Bone marrow (tissue), 2 donors: ENCODE data around the gene NAIF1.
"Not testable (repeated sequence)": the region's sequence is repeated elsewhere in the genome, so short reads cannot be mapped to it uniquely, and the experiment has no call there.

Experiments
- DNase-seq, 2 donors: peaks; one replicate each; lab custom pipeline; 2025; lab: John Stamatoyannopoulos, UW

The NAIF1 gene

GRCh38 chr9:128085943-128086342 is 18.8 kb upstream of the NAIF1 start:
- DNase-seq, result no peak

GRCh38 chr9:128084746-128085145 is 17.6 kb upstream of the NAIF1 start:
- DNase-seq, result no peak

DNA sequence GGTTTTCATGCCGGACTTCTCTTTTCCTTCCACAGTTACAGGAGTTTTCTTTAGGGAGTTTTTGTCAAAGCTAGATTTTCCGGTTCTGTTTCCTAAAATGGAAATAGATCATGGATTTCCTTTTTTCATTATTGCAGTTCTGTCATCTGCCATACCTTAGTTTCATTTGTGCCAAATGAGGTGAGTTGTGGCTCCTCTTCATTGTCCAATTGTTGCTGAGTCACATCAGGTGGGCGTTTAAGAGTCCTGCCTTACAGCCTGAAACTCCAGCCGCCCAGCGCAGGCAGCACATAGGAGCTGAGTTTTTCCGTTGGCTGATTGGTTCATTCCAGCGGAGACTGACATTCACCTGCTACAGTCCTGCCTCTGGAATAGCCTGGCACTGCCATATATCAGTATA is 15.0 kb upstream of the NAIF1 start:
- no peak for DNase-seq

DNA sequence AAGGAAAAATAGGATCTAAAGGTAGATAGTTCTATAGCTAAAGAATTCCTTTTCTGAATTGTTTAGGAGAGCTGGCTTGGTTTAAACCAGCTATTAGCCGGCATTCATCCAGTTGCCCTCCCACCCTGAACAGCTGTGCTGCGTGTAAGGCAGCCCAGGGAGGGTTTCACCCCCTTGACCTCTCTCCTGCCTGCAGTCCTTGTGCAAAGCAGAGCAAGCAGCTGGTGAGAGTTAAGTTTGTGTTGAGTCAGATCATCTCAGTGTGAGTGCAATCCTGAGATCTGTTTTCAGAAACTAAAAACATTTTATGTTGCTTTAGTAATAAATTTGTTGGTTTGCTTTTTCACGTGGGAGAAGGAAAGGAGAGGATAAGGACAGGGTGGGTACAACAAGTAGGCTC is 13.9 kb upstream of the NAIF1 start:
- DNase-seq, result no peak

GRCh38 chr9:128080206-128080605 is 13.1 kb upstream of the NAIF1 start:
- DNase-seq, result no peak

GRCh38 chr9:128078504-128079434 is 11.6 kb upstream of the NAIF1 start:
- DNase-seq, result no peak

DNA sequence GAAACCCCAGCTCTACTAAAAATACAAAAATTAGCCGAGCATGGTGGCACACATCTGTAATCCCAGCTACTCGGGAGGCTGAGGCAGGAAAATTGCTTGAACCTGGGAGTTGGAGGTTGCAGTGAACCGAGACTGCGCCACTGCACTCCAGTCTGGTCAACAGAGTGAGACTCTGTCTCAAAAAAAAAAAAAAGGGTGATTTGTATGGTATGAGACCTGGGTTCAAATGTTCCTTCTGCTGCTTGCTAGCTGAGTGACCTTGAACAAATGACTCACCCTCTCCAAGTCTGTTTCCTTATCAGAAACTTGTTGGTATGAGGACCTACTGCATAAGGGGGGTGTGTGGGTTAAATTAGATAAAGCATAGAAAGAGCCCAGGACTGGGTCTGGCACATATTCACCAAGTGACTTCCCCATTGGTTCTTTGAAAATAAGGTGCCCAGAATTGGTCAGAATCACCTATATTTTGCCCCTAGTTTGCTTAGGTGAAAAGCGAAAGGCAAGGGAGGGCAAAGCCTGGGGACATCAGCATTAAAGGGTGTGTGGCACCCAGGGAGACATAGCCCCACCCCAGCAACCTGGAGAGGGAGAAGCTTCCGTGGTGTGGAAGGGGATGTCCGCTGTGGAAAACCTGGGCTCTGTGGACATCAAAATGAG is 10.9 kb upstream of the NAIF1 start:
- DNase-seq, result no peak

GRCh38 chr9:128073253-128073886 is 6.2 kb upstream of the NAIF1 start:
- DNase-seq, result no peak

DNA sequence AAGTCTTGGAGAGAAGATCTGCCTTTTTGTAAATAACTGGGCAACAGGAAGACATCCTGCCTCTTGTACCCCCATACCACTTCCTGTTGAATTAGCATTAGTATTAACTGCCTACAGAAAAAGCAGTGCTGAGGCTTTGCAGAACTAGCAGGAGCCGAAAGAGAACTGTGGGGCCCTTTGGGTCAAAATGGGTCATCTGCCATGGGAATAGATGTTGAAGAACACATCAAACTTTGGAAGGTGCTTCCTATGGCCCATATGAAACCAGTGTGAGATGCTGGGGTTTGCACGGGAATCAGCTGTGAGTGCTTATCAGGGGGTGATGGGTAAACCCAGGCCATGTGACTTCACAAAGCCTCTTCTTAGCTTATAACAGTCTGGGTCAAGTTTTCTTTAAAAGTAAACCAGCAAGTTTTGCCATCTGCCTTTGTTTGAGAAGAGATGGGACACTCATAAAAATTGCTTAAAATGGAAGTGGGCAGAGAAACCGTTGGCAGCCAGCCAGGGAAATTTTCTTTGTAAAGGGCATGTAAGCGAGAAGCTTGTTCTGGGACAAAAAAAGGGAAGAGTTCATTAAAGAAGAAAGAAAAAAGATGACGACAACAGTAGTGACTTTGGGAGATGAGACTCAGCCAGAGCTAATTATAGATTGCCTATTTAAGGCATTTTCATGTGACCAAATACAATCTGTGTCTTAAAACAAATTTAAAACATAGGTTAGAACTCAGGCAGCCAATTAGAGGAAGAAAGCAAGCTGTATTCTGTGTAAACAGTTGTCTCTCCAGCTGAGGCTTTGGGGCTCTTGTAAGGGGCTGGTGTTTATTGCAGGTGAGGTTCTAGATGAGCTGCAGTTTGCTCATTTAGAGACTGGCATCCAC is 5.3 kb upstream of the NAIF1 start:
- DNase-seq, result peak; percentile 56 to 81

- not testable (repeated sequence) for DNase-seq
These were observed 4.4 kb upstream of the NAIF1 start for GRCh38 chr9:128071475-128071874.

DNA sequence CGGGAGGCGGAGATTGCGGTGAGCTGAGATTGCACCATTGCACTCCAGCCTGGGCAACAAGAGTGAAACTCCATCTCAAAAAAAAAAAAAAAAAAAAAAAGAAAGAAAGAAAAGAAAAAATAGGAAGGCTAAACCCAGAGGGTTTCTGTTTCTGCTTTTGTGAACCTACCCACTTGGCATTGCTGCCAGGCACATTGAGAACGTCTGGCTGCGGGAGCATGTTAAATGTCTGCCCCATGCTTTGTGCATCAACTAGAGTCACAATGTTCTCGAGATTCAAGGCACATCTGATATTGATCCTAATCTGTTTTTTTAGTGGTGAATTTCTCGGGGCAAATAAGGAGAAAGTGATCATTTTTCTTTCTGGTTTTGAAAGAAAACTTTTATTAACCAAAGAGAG is 3.8 kb upstream of the NAIF1 start:
- no peak for DNase-seq

DNA sequence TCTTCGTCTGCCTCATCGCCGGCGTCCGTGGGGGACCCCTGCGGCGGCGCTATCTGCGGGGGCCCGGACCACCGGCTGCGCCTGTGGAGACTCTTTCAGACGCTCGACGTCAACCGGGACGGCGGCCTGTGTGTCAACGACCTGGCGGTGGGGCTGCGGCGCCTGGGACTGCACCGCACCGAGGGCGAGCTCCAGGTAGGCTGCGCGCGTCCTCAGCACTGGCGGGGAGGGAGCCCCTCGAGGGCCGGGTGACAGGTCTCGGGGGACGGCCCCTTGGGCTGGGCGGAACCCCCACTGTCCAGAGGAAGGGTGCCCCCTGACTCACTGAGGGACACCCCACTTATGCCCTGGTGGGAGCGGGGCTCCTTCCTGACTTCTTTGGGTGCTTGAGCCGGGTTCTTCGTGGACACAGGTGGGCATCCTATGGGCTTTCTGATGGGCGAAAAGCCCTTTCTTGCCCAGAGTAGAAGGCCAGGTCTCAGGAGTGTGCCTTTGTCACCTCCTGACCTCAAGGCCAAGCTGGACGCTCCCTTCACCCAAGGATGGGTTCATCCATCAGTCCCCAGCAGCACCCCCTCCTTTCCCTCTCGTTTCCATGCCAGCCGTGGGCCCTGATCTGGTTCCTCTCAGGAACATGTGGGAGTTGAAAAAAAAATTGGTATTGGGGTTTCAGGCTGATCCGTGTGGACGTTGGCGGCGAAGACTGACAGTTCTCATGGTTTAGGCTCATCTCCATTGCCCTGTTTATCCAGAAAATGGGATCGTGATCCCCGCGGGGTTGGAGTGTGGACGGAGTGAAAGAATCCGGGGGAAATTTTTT is 1.5 kb upstream of the NAIF1 start:
- peak in 1 of 2 donors; percentile 52 for DNase-seq

- DNase-seq, result peak; percentile 88 to 97
These were observed 695 bp upstream of the NAIF1 start, which contains the start of gene SLC25A25 for GRCh38 chr9:128067645-128068385. SLC25A25 (plus strand) TSS chr9:128068232; CDS start chr9:128068320, 88 bp downstream.

DNA sequence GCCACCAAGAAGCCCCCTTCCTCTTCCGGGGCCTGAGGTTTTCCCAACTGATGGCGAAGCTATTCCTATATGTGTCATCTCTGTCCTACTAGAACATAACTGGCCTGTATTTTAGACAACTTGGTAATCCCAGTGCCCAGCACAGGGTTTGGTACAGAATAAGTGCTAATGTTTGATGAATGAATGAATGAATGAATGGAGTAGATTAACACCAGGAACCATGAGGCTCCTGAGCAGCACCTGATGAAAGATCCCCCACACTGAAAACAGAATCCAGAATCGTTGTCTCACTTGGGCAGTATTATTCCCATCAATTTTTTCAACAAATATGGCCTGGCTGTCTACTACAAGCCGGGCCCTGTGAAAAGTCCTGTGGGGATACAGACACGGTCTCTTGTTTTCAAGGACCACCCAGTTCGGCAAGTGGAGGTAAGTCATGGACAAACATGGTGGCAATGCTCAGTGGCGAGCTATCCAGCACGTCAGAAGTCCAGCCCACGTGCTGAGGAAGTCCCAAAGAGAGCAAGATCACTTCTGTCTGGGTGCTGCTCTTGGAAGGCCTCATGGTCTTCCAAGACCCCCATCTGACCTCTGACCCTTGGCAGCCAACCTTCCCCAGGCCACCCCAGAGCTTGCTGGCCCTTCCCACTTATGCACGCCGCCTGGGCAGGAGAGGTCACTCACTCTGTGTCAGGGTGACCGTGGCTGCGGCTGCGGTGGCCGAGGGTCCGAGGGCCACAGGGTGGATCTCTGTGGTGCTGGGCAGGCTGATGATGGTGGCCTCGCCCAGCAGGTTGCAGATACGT is 1.0 kb downstream of the NAIF1 start:
- no peak for DNase-seq

GRCh38 chr9:128062846-128063831 is 4.0 kb downstream of the NAIF1 start:
- no peak for DNase-seq

GRCh38 chr9:128062279-128062678 is 4.8 kb downstream of the NAIF1 start:
- no peak for DNase-seq

DNA sequence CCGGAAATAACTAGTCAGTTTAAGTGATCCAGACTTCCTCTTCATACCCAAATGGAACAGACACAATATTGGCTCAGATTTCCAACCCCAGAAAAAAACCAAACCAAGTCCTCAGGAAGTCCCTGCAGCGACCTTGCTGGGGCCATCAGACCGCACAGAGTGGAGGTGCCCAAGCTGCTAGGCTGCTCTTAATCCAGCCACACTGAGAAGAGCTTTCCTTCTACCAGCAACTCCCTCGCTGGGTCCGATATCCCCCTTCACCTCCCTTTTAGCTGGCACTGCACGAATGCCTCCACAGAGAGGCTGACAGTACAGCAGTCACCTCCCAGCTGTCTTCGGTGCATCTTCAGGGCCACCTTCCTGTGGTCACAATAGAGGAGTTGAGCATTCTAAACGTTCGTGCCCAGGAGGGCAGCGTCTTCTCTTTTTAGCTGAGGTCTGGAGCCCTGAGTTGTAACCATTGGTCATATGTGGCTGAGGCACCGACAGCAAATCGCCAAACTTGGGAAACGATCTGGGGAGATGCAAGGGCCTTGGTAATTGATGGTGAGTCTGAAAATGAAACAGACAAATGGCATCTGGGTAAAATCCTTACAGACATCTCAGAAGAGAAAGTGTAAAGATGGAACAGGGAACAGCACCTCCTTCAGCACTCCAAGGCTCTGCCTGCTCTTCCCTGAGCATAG is 5.7 kb downstream of the NAIF1 start:
- DNase-seq, result peak in 1 of 2 donors; percentile 46
